H4 (cell line): ENCODE results near the gene ACSS1. TPM values are rescaled to one million over a fixed set of nuclear protein-coding genes. Genes with fewer than 3 reads are reported as not detected.

Source experiments
- DNase-seq: peaks from one replicate; pipeline ENCODE4 v3.0.0-alpha.2; 2015; ENCODE audit warnings: low spot score
- total RNA-seq: library from RNA; depleted of rRNA; stranded (reverse); fragments of >200 nt; shearing (Covaris generic); gene quantifications from 2 replicates; pipeline ENCODE4 v1.2.3, GENCODE V29; 2014

Gene ACSS1
- total RNA-seq, 1 experiment from 2014 or later, result 0.21 TPM

- peak; percentile 57 for DNase-seq
Observed at GRCh38 chr20:24993337-24994185, 64.4 kb downstream of the ACSS1 start.

- DNase-seq, result peak; percentile 90
Observed at GRCh38 chr20:24992487-24993205, 65.3 kb downstream of the ACSS1 start, which contains the start of gene APMAP. TSS of gene APMAP (minus strand) at chr20:24992751. CDS start at chr20:24992688, 63 bp downstream.

- DNase-seq, result no peak
Observed at GRCh38 chr20:24991897-24992486, 65.9 kb downstream of the ACSS1 start.

GRCh38 chr20:24990810-24991252, 67.1 kb downstream of the ACSS1 start:
- no peak for DNase-seq

GRCh38 chr20:24989162-24989561, 68.8 kb downstream of the ACSS1 start:
- DNase-seq, result no peak

GRCh38 chr20:24987873-24988835, 69.8 kb downstream of the ACSS1 start:
- DNase-seq, result no peak

- no peak for DNase-seq
Observed at GRCh38 chr20:24987244-24987643, 70.7 kb downstream of the ACSS1 start.

GRCh38 chr20:24986436-24987015, 71.4 kb downstream of the ACSS1 start:
- DNase-seq, result no peak

GRCh38 chr20:24985802-24986201, 72.1 kb downstream of the ACSS1 start:
- DNase-seq, result no peak

GRCh38 chr20:24984961-24985640, 72.8 kb downstream of the ACSS1 start:
- DNase-seq, result no peak

GRCh38 chr20:24983896-24984295, 74.0 kb downstream of the ACSS1 start:
- DNase-seq, result no peak

- DNase-seq, result no peak
Observed at GRCh38 chr20:24981790-24982189, 76.1 kb downstream of the ACSS1 start.

GRCh38 chr20:24981282-24981681, 76.7 kb downstream of the ACSS1 start:
- DNase-seq, result no peak

- DNase-seq, result no peak
Observed at GRCh38 chr20:24980291-24981053, 77.5 kb downstream of the ACSS1 start.

- no peak for DNase-seq
Observed at GRCh38 chr20:24979036-24979960, 78.6 kb downstream of the ACSS1 start.

GRCh38 chr20:24978513-24978912, 79.4 kb downstream of the ACSS1 start:
- no peak for DNase-seq

- no peak for DNase-seq
Observed at GRCh38 chr20:24977797-24978196, 80.1 kb downstream of the ACSS1 start.

- no peak for DNase-seq
Observed at GRCh38 chr20:24977336-24977735, 80.6 kb downstream of the ACSS1 start.
